D341Med (cell line): ENCODE data around the gene PCDHGA1.

Source experiments
- DNase-seq: peaks from one replicate; pipeline ENCODE4 v3.0.0; 2012; ENCODE audit warnings: low spot score

Gene PCDHGA1

GRCh38 chr5:141534492-141535213, 204.3 kb downstream of the PCDHGA1 start:
- no peak for DNase-seq

DNA sequence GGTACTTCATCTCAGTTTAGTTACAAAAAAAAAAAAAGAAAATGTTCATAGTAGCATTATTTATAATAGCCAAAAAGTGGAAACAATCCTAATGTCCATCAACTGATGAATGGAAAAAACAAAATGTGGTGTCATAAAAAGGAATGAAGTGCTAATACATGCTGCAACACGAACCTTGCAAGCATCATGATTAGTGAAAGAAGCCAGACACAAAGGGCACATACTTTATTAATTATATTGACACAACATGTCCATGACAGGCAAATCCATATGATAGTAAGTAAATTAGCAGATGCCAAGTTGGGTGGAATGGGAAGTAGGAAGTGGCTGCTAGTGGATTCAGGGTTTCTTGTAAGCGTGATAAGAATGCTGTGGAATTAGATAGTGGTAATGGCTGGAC, 212.7 kb downstream of the PCDHGA1 start:
- DNase-seq, result no peak

GRCh38 chr5:141547488-141547887, 217.2 kb downstream of the PCDHGA1 start:
- DNase-seq, result no peak

DNA sequence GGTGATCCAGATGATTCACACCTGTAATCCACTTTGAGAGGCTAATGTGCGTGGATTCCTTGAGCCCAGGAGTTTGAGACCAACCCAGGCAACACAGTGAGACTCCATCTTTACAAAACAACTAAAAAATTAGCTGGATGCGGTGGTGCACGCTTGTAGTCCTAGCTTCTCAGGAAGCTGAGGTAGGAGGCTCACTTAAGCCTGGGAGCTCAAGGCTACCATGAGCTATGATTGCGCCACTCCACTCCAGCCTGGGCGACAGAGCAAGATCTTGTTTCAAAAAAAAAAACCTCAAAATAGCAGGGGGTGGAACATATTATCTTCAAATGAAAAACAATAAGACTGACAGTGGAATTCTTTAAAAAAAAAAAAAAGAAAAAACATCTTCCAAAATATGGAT, 217.6 kb downstream of the PCDHGA1 start:
- DNase-seq, result no peak

GRCh38 chr5:141557681-141558136, 227.4 kb downstream of the PCDHGA1 start:
- peak; percentile 70 for DNase-seq

- DNase-seq, result no peak
These were observed 227.8 kb downstream of the PCDHGA1 start for GRCh38 chr5:141558150-141558549.

DNA sequence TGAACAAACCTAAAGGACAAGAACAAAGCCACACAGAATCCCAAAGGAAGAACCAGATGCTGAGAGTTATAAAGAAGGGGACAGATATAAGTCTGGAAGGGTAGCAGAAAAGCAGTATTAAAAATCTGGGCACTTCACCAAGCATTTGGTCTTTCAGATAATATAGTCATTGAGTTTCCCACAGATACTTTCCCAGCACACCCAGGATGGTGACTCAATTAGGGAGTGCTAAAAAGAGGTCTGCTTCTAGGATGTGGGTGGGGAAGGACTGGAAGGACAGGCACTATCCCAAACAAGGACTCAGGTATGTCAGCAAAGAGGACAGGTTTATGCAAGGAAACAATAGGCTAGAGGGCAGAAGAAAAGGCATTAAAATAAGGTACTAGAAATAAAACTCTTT, 229.1 kb downstream of the PCDHGA1 start:
- no peak for DNase-seq

DNA sequence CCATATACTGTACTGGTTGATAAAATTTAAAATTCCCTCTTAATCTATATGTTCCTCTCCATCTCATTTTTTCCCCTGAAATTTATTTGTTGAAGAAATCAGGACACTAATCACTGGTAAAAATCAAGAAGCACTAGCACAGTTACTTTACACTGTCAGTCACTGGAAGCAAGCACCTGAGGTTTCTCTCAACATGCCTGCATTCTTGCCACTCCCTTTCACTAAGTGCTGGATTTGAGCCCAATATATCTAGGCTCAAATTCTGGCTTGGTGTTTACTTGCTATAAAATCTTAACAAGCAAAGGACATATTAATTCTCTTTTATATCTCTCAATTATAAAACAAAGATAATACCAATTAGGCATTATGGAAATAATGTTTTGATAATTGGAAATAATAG, 229.8 kb downstream of the PCDHGA1 start:
- DNase-seq, result no peak

DNA sequence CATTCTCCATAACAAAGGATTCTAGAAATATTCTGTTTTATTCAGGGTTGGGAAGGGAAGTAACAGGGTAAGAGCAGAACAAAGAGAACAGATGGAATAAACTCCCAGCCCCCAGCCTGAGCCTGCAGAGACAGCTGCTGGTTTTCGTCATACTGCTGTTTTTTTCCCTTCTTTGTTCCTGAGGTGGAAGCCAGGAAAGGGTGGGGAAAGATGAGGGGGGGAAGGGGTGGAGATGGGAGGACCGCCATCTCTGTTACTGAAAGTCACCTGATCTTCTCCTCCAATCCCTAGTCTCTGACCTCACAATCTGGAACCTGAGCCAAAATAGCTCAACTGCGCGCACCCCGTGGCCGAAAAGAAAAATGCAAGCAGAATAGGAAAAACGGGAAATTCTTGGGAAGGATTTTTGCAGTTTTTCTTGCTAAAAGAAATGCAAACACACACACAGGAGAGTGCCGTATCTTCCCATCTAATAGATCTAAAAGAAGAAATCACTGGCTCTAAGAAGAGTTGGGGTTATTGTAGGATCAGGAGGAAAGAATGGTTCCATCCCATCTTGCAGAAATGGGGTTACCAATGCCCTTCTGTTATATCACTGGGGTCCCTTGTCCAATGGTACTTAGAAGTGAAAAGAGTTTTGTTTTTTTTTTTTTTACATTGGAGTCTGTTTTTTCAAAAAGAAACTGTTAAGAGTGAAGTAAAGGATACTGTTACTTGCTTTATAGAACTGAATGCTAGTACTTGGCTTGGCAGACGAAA, 230.6 kb downstream of the PCDHGA1 start:
- DNase-seq, result peak; percentile 77
